Neutrophil (primary cell): ENCODE data around the gene PNKP.

Source experiments
- H3K27ac ChIP-seq: fragments of 200-600 bp; sonication (generic); 2 replicates; pipeline ENCODE4 v1.5.1; 2016; ENCODE audit warnings: mild to moderate bottlenecking, moderate library complexity
- H3K27me3 ChIP-seq: fragments of 200-600 bp; sonication (generic); 2 replicates; pipeline ENCODE4 v1.6.0; 2016; ENCODE audit warnings: mild to moderate bottlenecking
- H3K36me3 ChIP-seq: fragments of 200-600 bp; sonication (generic); 2 replicates; pipeline ENCODE4 v1.5.1; 2017
- H3K4me1 ChIP-seq, 2 experiments: fragments of 200-600 bp in 1 of 2; sonication (generic) in 1 of 2; 1 replicate in 1 of 2; 2 replicates in 1 of 2; pipeline versions ENCODE4 v1.5.1 to v1.6.1; 2013 to 2016; ENCODE audit warnings: low read depth in 1 of 2, low read length in 1 of 2, mild to moderate bottlenecking in 1 of 2, moderate library complexity in 1 of 2; ENCODE audit not compliant: control insufficient read depth in 1 of 2, insufficient read depth in 1 of 2
- H3K4me3 ChIP-seq, 2 experiments: fragments of 200-600 bp in 1 of 2; sonication (generic) in 1 of 2; 1 replicate in 1 of 2; 2 replicates in 1 of 2; pipeline ENCODE4 v1.5.1; 2013 to 2016; ENCODE audit warnings: low read depth in 1 of 2, low read length in 1 of 2, mild to moderate bottlenecking in 1 of 2, moderate library complexity in 1 of 2
- H3K9me3 ChIP-seq: fragments of 200-600 bp; sonication (generic); 2 replicates; pipeline ENCODE4 v1.5.1; 2016
- TF ChIP-seq, protein P1 (sequence below): fragments of 200-600 bp; sonication (generic); IDR thresholded peaks from 2 replicates; pipeline ENCODE4 v1.5.1; 2016; ENCODE audit warnings: antibody characterized with exemption

Gene PNKP

DNA sequence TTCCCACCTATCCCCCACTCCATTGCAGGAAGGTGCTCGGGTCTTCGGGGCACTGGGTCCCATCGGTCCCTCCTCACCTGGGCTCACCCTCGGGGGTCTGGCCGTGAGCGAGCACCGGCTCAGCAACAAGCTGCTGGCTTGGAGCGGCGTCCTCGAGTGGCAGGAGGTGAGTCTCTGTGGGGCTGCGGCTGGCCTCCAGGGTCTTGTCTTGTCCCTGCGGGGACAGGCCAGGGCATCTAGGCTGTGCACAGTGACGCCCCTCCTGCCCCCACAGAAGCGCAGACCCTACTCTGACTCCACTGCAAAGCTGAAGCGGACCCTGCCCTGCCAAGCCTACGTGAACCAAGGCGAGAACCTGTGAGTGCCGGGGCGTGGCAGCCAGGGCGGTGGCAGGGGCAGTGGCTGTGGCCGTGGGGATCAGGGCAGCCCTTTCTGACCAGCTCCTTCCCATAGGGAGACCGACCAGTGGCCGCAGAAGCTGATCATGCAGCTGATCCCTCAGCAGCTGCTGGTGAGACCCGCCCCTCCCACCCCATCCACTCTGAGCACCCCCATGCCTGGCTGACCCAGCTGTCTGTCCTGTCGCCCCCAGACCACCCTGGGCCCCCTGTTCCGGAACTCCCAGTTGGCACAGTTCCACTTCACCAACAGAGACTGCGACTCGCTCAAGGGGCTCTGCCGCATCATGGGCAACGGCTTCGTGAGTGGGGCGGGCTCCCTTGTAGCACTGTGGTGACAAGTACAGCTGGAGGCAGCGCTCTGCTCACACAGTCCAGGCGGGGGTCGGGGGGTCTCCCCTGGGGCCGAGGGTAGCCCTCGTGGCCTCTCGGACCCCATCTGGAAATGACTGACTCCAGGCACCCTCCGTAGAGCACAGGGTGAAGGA, 12.8 kb downstream of the PNKP start:
- Histone ChIP-seq H3K4me1 (peaks cover 18 to 20% of the 10 kb centered on the region in 2 experiments), H3K9me3 (no peaks in the 10 kb centered on the region), H3K36me3 (peaks cover 45% of the 10 kb centered on the region), H3K27me3 (peaks cover 20% of the 10 kb centered on the region), H3K4me3 (no peak overlapping the region), H3K27ac (no peak overlapping the region)
- TF ChIP-seq, protein P1, sequence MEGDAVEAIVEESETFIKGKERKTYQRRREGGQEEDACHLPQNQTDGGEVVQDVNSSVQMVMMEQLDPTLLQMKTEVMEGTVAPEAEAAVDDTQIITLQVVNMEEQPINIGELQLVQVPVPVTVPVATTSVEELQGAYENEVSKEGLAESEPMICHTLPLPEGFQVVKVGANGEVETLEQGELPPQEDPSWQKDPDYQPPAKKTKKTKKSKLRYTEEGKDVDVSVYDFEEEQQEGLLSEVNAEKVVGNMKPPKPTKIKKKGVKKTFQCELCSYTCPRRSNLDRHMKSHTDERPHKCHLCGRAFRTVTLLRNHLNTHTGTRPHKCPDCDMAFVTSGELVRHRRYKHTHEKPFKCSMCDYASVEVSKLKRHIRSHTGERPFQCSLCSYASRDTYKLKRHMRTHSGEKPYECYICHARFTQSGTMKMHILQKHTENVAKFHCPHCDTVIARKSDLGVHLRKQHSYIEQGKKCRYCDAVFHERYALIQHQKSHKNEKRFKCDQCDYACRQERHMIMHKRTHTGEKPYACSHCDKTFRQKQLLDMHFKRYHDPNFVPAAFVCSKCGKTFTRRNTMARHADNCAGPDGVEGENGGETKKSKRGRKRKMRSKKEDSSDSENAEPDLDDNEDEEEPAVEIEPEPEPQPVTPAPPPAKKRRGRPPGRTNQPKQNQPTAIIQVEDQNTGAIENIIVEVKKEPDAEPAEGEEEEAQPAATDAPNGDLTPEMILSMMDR, result no peak

DNA sequence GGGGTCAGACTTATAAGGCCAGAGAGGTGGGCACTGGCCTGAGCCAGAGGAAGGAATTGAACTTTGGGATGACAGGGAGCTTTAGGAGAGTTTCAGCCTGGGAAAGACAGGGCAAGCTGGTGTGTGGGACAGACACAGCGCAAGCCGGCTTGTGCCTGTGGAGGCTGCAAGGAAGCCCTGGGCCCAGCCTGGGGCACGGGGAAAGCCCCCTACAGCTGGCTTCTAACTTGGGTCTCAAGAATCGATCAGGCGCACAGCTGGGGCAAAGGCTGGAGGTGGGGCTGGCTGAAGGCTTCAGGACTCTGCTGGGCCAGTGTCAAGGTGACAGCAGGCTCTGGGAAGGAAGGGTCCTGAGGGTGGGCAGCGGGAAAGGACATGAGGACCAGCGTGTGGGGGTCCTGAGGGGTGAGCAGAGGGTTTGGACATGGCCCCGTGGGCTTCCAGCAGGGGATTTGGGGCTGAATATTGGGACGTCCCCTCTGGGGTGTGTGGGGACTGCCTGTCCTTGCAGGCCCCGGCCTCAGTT, 13.5 kb downstream of the PNKP start:
- TF ChIP-seq, protein P1, result no peak
- H3K9me3 ChIP-seq, result no peaks in the 10 kb centered on the region
- peaks cover 25 to 27% of the 10 kb centered on the region in 2 experiments for H3K4me1 ChIP-seq
- H3K4me3 ChIP-seq, result no peak overlapping the region
- peaks cover 38% of the 10 kb centered on the region for H3K36me3 ChIP-seq
- H3K27me3 ChIP-seq, result peaks cover 20% of the 10 kb centered on the region
- H3K27ac ChIP-seq, result no peak overlapping the region

DNA sequence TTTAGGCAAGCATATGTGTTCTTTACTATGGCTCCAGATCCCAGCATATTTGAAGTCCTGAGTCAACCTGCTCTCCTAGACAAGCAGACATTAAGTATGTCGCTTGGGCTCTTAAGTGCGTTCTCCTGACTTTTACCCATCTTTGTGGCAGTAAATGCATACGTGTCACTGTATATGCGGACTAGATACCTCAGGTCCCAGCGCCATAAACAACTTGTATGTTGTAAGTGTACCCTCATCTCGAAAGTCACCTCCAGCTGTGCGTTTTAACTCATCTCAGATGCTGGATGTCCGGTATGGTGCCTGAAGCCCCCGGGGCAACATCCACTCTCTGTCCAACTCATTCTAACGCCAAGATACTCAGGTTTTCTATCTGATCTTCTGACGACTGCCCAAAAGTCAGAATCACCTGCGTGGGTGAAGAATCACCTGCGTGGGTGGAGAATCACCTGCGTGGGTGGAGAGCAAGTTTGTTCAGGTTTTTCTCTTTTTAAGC, 14.7 kb downstream of the PNKP start:
- Histone ChIP-seq H3K4me3 (no peak overlapping the region), H3K9me3 (no peaks in the 10 kb centered on the region), H3K36me3 (peaks cover 26% of the 10 kb centered on the region), H3K27ac (no peak overlapping the region), H3K27me3 (peaks cover 20% of the 10 kb centered on the region), H3K4me1 (peaks cover 37 to 39% of the 10 kb centered on the region in 2 experiments)
- TF ChIP-seq, protein P1, result no peak

DNA sequence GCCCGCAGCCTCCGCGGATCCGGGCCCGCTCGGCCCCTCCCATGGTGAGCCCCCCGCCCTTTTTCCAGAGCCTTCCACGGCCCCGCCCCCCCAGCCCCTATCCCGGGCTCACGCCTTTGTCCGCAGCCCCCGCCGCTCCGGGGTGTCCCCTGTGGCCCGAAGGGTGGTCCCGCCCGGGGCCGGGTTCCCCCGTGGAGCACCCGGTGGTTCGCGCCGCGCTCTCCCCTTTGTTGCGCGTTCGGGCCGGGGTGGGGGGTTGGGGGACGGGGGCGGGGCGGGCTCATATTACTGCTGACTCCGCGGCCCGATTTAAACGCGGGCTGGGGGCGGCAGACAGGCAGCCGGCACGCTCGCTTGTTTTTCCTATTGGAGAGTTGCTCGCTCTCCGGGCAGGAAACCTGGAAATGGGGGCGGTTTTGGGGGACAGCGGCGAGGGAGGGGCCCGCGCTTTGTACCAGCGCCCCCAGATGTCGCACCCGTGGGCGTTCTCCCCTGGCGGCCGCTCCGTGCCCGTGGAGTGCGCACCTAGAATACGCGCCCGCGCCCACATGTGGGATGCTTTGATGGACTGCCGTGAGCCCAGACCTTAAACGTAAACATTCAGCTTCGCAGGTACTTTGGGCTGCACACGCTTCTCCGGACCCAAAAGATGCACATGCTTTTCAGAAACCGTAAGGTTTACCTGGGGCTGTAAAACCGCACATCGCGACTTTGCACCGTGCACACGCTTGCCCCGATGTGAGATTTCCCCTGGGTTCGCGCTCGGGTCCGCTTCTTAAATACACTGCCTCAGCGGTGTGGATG, 15.7 kb downstream of the PNKP start:
- peaks cover 38 to 41% of the 10 kb centered on the region in 2 experiments for H3K4me1 ChIP-seq
- peaks cover 15% of the 10 kb centered on the region for H3K36me3 ChIP-seq
- peak overlapping the region; percentile 98 for H3K27ac ChIP-seq

More for the DNA sequence above, 15.7 kb downstream of the PNKP start:
- peak overlapping the region; percentile 99 to 100 for H3K4me3 ChIP-seq
- no peaks in the 10 kb centered on the region for H3K9me3 ChIP-seq
- TF ChIP-seq, protein P1, result no peak
- peaks cover 20% of the 10 kb centered on the region for H3K27me3 ChIP-seq
